ENCODE measurements around the gene INCA1.

GRCh38 chr17:4958102-4958501 lies 39.2 kb downstream of the INCA1 start:
- TF ChIP-seq CTCF (IDR thresholded peaks at IDR 0.05; ENCODE audit: poor library complexity): no peak
- TF ChIP-seq EZH2 (IDR thresholded peaks at IDR 0.05; ENCODE audit: borderline replicate concordance): no peak
- no peak for TF ChIP-seq EZH2phosphoT487 (IDR thresholded peaks at IDR 0.05; ENCODE audit: low read depth, severe bottlenecking, unreplicated experiment)

All from hepatocyte (in vitro differentiated cells).